Heart left ventricle (tissue), 13 donors: ENCODE measurements around the gene PRKAG3.

ENCODE experiments used
- CTCF ChIP-seq, 12 donors: fragments of 200-600 bp; sonication (generic) in 4 of 12; IDR thresholded peaks; one replicate each; pipeline versions ENCODE4 v1.5.0 to v1.8.0; 2018 to 2022; ENCODE audit warnings: antibody characterized with exemption in 12 of 12, mild to moderate bottlenecking in 5 of 12
- POLR2A ChIP-seq, 2 donors: fragments of 450-650 bp; IDR thresholded peaks; one replicate each; pipeline ENCODE4 v1.6.1; 2017; ENCODE audit warnings: antibody characterized with exemption in 2 of 2, mild to moderate bottlenecking in 2 of 2, moderate library complexity in 2 of 2
- donor health status: ischemic (EF 13 %, LVEDD 7.1; RV severe dilation, severe dysfunction).
- donor health status: DM: no; HTN: yes; CAD: no.
- donor health status: DM: no; HTN: no; CAD: no.
- donor health status: ischemic (EF 25% LVEDD 6.9; RV normal size, moderate dysfunction).
- donor health status: ischemic (EF 25% LVEDD 5.7; RV mildly dilated, moderate dysfunction).
- donor health status: ischemic (EF 35%, LVEDD 5.7; RV mildly dilated, moderate dysfunction).
- donor health status: nonischemic (EF 11% LVEDD 7.7; RV severe dilation, severe dysfunction).
- donor health status: DM: yes; HTN: yes; CAD: no.
- donor health status: PGD.
- donor health status: ischemic (EF 29% LVEDD 5.4; RV normal size, mild dysfunction).
- donor health status: nonischemic (EF 23%, LVEDD 6.1; RV moderate dilation, normal function).

GRCh38 chr2:218860950-218861381 is 29.4 kb upstream of the PRKAG3 start:
- peak in 1 of 2 donors; percentile 66 for TF ChIP-seq POLR2A (IDR thresholded peaks at IDR 0.05)
- TF ChIP-seq CTCF (IDR thresholded peaks at IDR 0.05): no peak
